GM18868 (cell line): ENCODE data around the gene ZBTB47.

ENCODE experiments used
- ATAC-seq: cut with Tn5 transposase; IDR thresholded peaks from one replicate; pipeline ENCODE4 v1.9.1; 2021; ENCODE audit warnings: mild to moderate bottlenecking, moderate library complexity; ENCODE audit not compliant: unreplicated experiment

Gene ZBTB47

DNA sequence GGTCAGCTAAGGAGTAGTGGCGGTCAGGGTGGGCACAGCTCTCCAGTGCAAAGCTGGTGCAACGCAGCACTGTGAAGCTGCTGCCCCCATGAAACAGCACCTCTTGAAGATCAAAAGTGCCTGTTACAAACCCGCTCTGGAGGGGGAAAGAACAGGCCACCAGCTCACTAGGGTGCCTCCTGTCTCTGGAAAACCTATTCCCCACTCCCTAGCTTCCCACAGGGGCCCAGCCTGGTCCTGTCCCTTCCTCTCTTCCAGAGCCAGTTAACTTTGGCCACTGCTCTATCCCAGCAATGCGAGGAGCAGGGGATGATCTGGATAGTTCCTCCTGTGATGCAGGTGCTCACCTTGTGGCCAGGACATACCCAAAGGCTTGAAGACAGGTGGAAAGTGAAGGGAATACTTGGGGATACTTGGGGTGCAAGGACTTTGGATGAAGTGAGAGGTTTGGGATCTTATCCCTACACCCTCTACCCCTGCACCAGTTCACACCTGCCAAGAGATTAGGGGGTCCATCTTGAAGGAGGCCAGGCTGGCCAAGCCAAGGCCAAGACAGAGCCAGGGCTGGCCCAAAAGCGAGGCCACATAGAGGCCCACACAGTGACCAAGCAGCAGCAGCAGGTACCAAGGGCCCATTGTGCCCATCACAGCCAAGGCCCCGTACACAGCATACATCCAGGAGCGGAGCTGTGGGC lies 44.9 kb downstream of the ZBTB47 start:
- no peak for ATAC-seq

DNA sequence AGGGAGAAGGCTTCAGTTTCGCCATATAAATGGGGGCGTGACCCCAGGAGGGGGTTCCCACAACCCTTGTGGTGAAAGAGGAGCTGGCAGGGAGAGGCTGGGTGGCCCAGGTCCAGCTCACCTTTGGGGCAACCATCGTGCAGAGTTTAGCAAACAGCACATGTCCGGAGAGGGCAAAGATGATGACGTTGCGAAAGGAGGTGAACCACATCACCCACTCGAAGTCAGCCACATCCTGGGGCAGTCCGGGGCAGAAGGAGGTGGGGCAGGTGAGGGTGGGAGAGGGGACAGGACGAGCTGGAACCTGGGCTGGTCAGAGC lies 45.4 kb downstream of the ZBTB47 start:
- ATAC-seq: no peak

DNA sequence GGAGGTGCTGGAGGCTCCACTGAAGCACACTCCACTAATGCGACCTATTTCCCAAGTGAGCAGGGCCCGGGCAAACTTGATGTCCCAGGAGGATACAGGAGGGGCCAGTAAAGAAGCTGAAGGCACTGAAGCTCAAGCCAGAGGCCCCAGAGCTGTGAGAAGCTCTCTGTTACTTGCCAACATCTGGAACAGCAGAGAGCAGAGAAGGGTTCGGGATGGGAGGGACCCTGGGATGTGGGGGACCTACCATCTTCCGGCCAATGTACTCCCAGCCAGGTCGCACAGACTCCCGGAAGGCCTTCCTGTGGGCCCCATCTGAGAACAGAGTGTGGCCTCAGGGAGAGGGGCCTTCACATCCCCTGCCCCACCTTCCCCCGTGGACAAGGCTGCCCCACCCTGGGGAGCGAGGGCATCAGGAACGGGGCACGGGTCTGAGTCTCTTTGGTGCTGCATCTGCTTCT lies 46.0 kb downstream of the ZBTB47 start:
- no peak for ATAC-seq

DNA sequence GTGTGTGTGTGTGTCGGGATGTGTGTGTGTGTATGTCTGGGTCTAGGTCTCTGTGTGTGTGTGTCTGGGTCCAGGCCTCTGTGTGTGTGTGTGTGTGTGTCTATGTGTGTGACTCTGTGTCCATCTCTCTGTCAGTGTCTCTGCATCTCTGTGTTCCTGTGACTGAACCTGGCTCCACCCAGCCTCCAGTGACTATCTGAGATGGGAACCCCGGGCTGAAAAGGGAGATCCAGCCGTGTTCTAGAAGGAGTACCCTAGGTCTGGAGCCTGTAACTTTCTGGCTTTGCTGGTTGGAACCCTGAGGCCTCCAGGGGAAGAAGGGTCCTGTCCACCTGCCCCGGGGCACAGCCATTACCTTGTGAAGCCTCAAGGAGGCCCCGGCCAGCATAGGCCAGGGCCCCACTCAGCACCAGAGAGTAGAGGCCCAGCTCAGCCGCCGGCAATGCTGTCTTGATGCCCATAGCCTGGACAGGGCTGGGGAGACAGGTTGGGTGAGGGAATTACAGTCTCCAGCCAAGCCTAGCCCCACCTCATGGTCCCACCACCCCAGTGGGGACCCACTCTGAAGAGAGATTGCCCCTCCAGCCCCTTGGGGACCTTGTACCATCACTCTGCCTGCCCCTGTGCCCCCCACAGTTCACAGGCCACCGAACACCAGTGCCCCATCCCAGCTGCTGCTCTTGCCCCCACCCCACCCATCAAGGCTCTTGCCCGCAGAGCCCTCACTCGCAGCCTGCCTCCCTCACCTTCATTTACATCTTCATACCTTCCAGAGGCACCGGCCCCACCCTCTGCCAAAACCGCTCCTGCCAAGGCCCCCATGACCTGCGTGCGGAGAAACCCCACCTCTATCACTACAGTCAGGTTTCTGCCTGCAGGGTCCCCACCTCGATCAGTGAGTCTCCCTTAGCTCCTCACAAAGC lies 47.1 kb downstream of the ZBTB47 start:
- no peak for ATAC-seq

GRCh38 chr3:42701371-42702065 lies 48.0 kb downstream of the ZBTB47 start:
- no peak for ATAC-seq

GRCh38 chr3:42702066-42702951 lies 48.8 kb downstream of the ZBTB47 start, which contains the start of gene HHATL:
Gene HHATL, minus strand, starts transcription at chr3:42702798. Its CDS starts 1,972 bp downstream, at chr3:42700826.
- no peak for ATAC-seq

DNA sequence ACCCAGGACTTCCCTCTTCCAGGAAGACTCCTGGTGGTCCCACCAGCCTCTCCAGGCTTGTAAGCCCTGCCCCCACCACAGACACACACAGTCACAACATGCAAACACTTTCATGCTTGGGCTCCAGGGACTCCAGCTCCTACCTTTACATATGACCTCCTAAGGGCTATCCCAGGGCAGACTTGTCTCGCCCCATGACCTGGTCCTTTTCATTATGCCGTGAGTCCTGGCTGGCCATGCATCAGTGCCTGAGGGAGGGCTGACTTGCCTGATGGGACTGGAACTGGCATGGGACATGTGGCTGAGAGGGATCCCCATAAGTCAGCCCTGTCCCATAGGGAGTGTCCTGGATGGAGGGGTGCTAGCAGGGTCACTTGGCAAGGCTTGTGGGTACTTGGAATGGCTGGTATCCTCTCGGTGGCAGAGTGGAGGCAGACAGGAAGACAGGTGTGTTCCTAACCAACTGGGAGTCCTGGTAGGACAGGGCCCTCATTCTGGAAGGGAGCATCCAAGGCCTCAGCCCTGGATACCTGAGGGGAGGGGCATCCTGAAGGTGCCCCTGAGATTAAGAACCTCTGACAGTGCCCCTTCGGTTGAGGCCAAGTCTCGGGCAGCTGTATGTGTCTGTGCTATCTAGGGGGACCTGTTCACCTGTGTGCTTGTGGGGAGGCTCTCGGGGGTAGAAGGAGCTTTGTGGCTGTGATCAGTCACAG lies 49.6 kb downstream of the ZBTB47 start:
- no peak for ATAC-seq

GRCh38 chr3:42703695-42704025 lies 50.2 kb downstream of the ZBTB47 start:
- ATAC-seq: no peak

DNA sequence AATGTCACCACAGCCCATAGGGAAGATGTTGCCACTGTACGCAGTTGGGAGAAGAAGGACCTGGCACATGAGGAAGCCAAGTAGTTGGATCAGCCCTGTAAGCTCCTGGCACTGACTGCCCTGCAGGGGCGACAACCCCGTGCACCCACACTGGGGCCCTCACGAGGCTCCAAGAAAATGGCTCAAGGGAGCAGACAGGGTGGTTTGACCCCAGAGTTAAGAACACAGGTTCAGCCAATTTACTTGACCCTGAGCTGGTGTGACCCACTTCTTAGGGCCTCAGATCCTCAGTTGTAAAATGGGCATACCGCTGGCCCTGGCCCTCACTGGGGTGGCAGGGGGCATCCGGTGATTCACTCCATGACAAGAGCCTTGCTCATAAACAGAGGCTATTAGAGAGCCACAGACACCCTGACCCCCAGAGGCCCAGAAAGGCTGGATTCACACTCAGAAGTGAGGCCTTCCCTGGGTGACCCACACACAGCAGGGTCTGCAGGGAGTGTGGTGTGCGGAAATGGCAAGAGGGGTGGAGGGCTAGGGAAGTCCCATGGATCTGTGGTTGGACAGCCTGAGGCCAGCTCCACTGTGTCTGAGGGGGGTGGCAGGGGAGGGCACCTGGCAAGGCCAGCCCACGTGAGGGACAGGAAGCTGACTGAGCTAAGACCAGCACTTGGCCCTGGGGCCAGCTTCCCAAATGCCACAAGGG lies 50.8 kb downstream of the ZBTB47 start:
- no peak for ATAC-seq

DNA sequence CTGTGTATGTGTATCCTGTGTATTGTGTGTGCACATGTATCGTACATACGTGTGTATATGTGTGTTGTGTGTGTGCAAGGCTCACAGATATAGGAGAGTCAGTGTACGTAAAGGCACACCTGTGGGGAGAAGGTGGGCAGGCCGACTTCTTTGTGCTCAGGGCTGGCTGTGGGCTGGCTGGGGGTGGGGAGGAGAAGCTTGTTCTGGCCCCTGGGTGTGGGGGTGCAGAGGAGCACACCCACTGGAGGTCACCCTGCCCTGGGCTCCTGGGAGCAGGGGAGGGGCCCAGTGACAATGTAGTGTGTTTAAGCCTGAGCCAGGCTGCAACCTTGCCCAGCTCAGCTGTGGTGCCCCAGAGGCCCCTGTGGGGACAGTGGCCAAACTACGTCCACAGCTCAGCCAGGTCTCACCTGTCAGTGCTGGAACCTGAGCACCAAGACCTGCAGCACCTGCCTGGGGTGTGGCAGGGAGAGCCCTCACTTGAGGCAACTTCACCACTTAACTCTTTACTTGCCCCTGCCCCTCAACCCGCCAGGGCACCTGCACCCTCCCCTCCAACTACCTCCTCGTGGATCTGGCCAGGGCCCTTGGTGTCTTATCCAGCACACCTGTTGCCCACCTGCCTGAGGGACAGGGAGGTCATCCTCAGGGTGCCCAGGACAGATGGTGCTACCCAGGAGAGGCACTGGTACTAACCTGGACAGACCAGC lies 51.7 kb downstream of the ZBTB47 start:
- no peak for ATAC-seq

DNA sequence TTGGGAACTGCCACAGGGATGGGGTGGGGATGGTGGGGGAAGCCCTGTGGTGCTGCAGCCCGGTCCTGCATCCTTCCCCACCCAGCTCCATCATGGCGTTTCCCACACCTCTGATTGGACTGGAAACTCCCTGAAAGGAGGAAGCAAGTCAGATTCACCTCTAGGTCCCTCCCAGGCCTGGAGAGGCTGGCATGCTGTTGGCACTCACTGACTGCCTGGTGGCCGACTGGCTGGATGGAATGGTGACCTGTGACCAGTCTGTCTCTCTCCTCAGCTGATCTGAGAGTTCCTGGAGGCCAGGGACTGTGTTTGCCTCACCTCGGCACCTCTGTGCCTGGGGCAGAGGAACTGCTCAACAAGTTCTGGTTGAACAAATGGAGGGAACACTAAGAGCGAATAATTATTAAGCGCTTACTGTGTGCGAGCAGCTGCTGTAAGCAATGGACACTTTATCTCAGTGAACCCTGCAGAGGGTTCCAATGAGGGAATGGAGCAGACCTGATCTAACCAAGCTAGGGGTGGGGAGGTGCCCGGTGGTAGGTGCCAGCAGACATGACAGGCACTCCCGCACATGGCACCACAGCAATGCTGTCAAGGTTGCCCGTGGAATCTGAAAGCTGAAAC lies 52.6 kb downstream of the ZBTB47 start:
- no peak for ATAC-seq

DNA sequence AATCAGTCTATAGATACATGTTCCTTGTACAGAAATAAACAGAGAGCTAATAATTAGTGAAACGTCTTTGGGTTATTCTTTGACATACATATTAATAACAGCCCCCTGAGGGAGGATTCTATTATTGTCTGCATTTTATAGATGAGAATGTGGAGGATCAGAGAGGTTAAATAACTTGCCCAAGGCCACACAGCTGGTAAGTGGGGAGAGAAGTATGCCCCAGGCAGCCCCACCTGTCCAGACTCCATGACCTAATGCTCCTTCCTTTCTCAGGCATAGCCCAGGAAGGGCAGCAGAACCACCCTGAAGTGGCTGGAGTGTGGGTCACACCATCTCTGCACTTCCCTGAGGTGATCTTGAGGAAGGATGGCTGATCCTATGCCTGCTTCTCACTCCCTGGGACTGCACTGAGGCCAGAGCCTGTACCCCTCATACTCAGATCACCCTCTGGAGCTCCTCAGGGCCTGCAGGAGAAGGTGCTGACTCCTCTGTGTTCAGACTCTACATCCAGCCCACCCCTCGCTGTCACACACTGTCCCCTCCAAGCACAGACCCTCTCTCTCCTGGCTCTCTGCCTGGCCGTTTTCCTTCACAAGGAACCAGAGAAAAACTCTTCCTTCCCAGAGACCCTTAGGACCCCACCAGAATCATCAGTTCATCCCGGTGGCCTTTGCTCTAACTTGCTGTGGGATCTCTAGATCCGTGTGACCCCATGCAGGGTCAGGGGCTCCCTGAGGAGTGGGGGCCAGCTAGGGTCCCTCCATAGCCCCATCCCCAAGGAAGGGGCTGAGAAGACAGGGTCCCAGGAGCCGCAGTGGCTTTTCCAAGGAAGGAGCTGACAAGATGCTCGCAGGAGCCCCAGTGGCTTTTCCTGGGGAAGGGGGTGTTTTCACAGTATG lies 53.5 kb downstream of the ZBTB47 start:
- ATAC-seq: no peak

GRCh38 chr3:42707620-42708355 lies 54.3 kb downstream of the ZBTB47 start:
- ATAC-seq: no peak

DNA sequence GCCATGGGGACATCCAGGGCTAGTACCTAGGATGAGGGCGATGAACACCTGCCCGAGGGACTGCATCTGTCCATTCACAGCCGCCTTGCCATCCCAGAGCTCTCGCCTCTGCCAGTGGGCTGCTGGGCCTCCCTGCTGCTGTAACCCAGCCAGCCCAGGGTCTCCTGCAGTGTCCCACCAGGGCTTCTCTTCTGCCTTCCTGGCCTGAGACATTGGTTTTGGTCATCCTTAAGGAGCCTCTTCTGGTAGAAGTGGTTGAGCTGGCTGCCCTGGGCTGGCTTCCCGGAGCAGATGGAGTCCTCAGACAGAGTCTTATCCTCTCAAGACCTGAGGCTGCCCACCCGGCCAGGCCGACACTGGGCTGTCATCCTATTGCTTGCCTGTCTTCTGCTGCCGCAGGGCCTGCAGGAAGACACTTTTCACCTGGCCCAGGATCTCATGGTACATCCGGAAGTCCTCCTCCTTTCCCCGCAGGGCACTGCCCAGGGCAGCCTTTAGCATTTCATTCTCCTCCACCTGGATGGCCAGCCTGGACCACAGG lies 55.2 kb downstream of the ZBTB47 start:
- ATAC-seq: no peak

DNA sequence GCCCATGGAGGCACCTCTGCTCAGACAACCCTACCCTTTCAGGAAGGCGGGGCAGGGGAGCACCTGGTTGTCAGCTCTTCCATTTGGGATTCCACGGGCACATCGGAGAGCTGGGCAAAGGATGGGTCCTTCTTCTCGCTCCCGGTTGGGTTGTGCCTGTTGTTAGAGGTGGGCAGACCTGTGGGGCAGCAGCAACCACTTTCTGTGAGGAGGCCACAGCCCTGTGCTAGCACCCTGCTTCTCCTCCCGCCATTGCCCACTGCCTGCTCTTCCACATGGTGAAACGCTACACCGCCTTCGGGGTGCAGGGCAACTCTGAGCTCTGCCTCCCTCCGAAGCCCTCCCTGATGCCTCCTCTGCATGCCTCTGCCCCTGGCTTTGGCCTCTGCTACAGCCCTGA lies 56.1 kb downstream of the ZBTB47 start:
- ATAC-seq: no peak

GRCh38 chr3:42710323-42711021 lies 57.0 kb downstream of the ZBTB47 start:
- no peak for ATAC-seq
